IMR-90 (cell line): Measurements from ENCODE around the gene NFATC1.

Experiments used
- BHLHE40 ChIP-seq: fragments of 150-350 bp; IDR thresholded peaks from 2 replicates; pipeline ENCODE4 v1.6.1; 2016; ENCODE audit warnings: mild to moderate bottlenecking, low read depth, low read length
- CEBPB ChIP-seq: IDR thresholded peaks from 2 replicates; pipeline ENCODE4 v1.6.1; 2012; ENCODE audit warnings: low read depth, low read length, improper control_type of control experiment
- CTCF ChIP-seq: conservative IDR thresholded peaks from 2 replicates; pipeline ENCODE4 v1.5.1; 2012; ENCODE audit warnings: mild to moderate bottlenecking, low read depth, low read length, improper control_type of control experiment
- MAFK ChIP-seq: IDR thresholded peaks from 2 replicates; pipeline ENCODE4 v1.6.1; 2012; ENCODE audit warnings: low read depth, low read length, improper control_type of control experiment
- POLR2A ChIP-seq: IDR thresholded peaks from 2 replicates; pipeline ENCODE4 v1.6.1; 2012; ENCODE audit warnings: mild to moderate bottlenecking, low read depth, low read length

- TF ChIP-seq BHLHE40 (no peak), CTCF (no peak), POLR2A (no peak), MAFK (no peak), CEBPB (no peak)
Observed at GRCh38 chr18:79494936-79495335, 99.2 kb downstream of the NFATC1 start.
